Right lobe of liver (tissue), 6 donors: ENCODE data around the gene HTR3B. TPM values are rescaled to one million over a fixed set of nuclear protein-coding genes. Genes with fewer than 3 reads are reported as not detected.

Experiments
- ATAC-seq, 4 donors: fragments of 200-7000 bp; cut with Tn5 transposase; one replicate each; pipeline ENCODE4 v1.9.1; 2020; ENCODE audit warnings: mild to moderate bottlenecking in 4 of 4, moderate library complexity in 4 of 4
- DNase-seq, 3 donors: peaks; one replicate each; pipeline ENCODE4 v3.0.0-alpha.2; 2020
- H3K27ac ChIP-seq, 3 donors: fragments of 200-600 bp; one replicate each; pipeline ENCODE4 v1.8.0; 2022
- H3K27me3 ChIP-seq, 2 donors: fragments of 200-600 bp; one replicate each; pipeline ENCODE4 v1.8.0; 2022
- H3K36me3 ChIP-seq, 4 donors: fragments of 200-600 bp; sonication (generic) in 1 of 4; one replicate each; pipeline versions ENCODE4 v1.5.1 to v1.8.0; 2017 to 2022; ENCODE audit warnings: control low read depth in 1 of 4
- H3K4me1 ChIP-seq, 4 donors: fragments of 200-600 bp; sonication (generic) in 1 of 4; one replicate each; pipeline versions ENCODE4 v1.5.1 to v1.8.0; 2017 to 2022; ENCODE audit warnings: control low read depth in 1 of 4
- H3K4me3 ChIP-seq, 3 donors: fragments of 200-600 bp; one replicate each; pipeline ENCODE4 v1.8.0; 2022
- H3K9me3 ChIP-seq, 4 donors: fragments of 200-600 bp; sonication (generic) in 1 of 4; one replicate each; pipeline versions ENCODE4 v1.5.1 to v1.8.0; 2017 to 2022; ENCODE audit warnings: control low read depth in 1 of 4
- CTCF ChIP-seq, 4 donors: fragments of 200-600 bp in 3 of 4; fragments of 450-650 bp in 1 of 4; IDR thresholded peaks; one replicate each; pipeline versions ENCODE4 v1.5.1 to v1.8.0; 2016 to 2022; ENCODE audit warnings: antibody characterized with exemption in 4 of 4, mild to moderate bottlenecking in 2 of 4
- POLR2A ChIP-seq: fragments of 450-650 bp; IDR thresholded peaks from one replicate; pipeline ENCODE4 v1.6.1; 2017; ENCODE audit warnings: antibody characterized with exemption, mild to moderate bottlenecking
- WGBS: methylation state at CpG from one replicate; pipeline ENCODE4 v1.1.6; 2018; ENCODE audit warnings: low coverage, low lambda C conversion rate; ENCODE audit not compliant: insufficient coverage; ENCODE audit errors: missing lambda C conversion rate; 5-methylcytosine and 5-hydroxymethylcytosine counted together
- intact Hi-C, 2 donors: fragments of 100-400 bp; cut with DNase I; formaldehyde crosslinking; loops; one replicate each; pipeline versions ENCODE4 v1.11.2 to v1.14.1; 2022
- total RNA-seq, 6 experiments: library from RNA; depleted of rRNA in 2 of 6; stranded (reverse); fragments of >200 nt in 2 of 6; fragmentation: NEBNext Ultra II Directional in 3 of 6; extraction: Animal tissue kit (Norgen Biotek cat#: 25700) in 3 of 6; gene quantifications; one replicate each; pipeline versions ENCODE4 v1.1.0 to v1.2.4, GENCODE V29; 2016 to 2023
- donor health status: DM: no; HTN: yes; CAD: no.
- donor health status: DM: no; HTN: no; CAD: no.
- donor health status: DM: no; HTN: no; CAD: no.
- donor health status: DM: no; HTN: yes; CAD: no.
- donor health status: DM: no; HTN: yes; CAD: no.

HTR3B gene
- total RNA-seq, 6 experiments from 2014 or later = not detected

GRCh38 chr11:113954235-113954634, 49.6 kb downstream of the HTR3B start:
- H3K27ac ChIP-seq = no peak overlapping the region
- intact Hi-C loops = no loop called here
- no peaks in the 10 kb centered on the region for H3K4me1 ChIP-seq
- H3K27me3 ChIP-seq = no peaks in the 10 kb centered on the region
- H3K36me3 ChIP-seq = no peaks in the 10 kb centered on the region
- TF ChIP-seq CTCF (IDR thresholded peaks at IDR 0.05) (no peak), POLR2A (no peak)
- no peak overlapping the region for H3K4me3 ChIP-seq
- DNase-seq (no peak), ATAC-seq (no peak)
- no peaks in the 10 kb centered on the region for H3K9me3 ChIP-seq
- whole genome bisulfite sequencing = 38% methylated on average over 6 of the region's 6 CpGs

- Histone ChIP-seq H3K27me3 (no peaks in the 10 kb centered on the region), H3K27ac (no peak overlapping the region), H3K4me1 (no peaks in the 10 kb centered on the region), H3K9me3 (no peaks in the 10 kb centered on the region), H3K4me3 (no peak overlapping the region), H3K36me3 (no peaks in the 10 kb centered on the region)
- intact Hi-C loops = no loop called here
- 57% methylated on average over 5 of the region's 9 CpGs for WGBS
- DNase-seq (no peak), ATAC-seq (no peak)
- no peak for TF ChIP-seq CTCF (IDR thresholded peaks at IDR 0.05)
- TF ChIP-seq POLR2A = no peak
These were observed 52.4 kb downstream of the HTR3B start for GRCh38 chr11:113956986-113957385.

GRCh38 chr11:113960702-113961330, 56.2 kb downstream of the HTR3B start:
- Histone ChIP-seq H3K9me3 (no peaks in the 10 kb centered on the region), H3K27ac (no peak overlapping the region), H3K4me3 (no peak overlapping the region), H3K27me3 (no peaks in the 10 kb centered on the region), H3K4me1 (no peaks in the 10 kb centered on the region), H3K36me3 (no peaks in the 10 kb centered on the region)
- WGBS = 35% methylated on average over 6 of the region's 9 CpGs
- no peak for TF ChIP-seq CTCF (IDR thresholded peaks at IDR 0.05)
- TF ChIP-seq POLR2A = no peak
- ATAC-seq (no peak), DNase-seq (no peak)
- intact Hi-C loops = no loop called here

- DNase-seq = no peak
- 40% methylated on average over 1 of the region's 1 CpG for WGBS
- Histone ChIP-seq H3K27ac (no peak overlapping the region), H3K4me1 (no peaks in the 10 kb centered on the region), H3K27me3 (no peaks in the 10 kb centered on the region), H3K4me3 (no peak overlapping the region), H3K9me3 (no peaks in the 10 kb centered on the region), H3K36me3 (no peaks in the 10 kb centered on the region)
- ATAC-seq = no peak
- TF ChIP-seq POLR2A = no peak
- intact Hi-C loops = no loop called here
These were observed 62.8 kb downstream of the HTR3B start for GRCh38 chr11:113967361-113967760.

- DNase-seq (no peak), ATAC-seq (no peak)
- H3K36me3 ChIP-seq = no peaks in the 10 kb centered on the region
- 69% methylated on average over 7 of the region's 15 CpGs for WGBS
- no peak overlapping the region for H3K4me3 ChIP-seq
- TF ChIP-seq POLR2A (no peak), CTCF (IDR thresholded peaks at IDR 0.05) (no peak)
- no peak overlapping the region for H3K27ac ChIP-seq
- H3K9me3 ChIP-seq = no peaks in the 10 kb centered on the region
- intact Hi-C loops = no loop called here
- no peaks in the 10 kb centered on the region for H3K27me3 ChIP-seq
- no peaks in the 10 kb centered on the region for H3K4me1 ChIP-seq
These were observed 67.1 kb downstream of the HTR3B start for GRCh38 chr11:113971506-113972195.
